Liver (tissue), 9 donors: ENCODE measurements around the gene GBE1. TPM values are rescaled to one million over a fixed set of nuclear protein-coding genes. Genes with fewer than 3 reads are reported as not detected.

Experiments used
- DNase-seq: peaks from one replicate; pipeline ENCODE4 v3.0.0-alpha.2; 2017; ENCODE audit warnings: low spot score
- H3K27ac ChIP-seq, 2 donors: one replicate each; pipeline ENCODE4 v1.7.0; 2013; ENCODE audit warnings: inconsistent platforms in 2 of 2, low read length in 2 of 2, control low read depth in 1 of 2, low read depth in 1 of 2, mild to moderate bottlenecking in 1 of 2
- H3K27me3 ChIP-seq, 4 donors: one replicate each; pipeline versions ENCODE4 v1.6.1 to v1.7.0; 2013; ENCODE audit warnings: low read length in 3 of 4, inconsistent platforms in 1 of 4, mild to moderate bottlenecking in 1 of 4, moderate library complexity in 1 of 4; ENCODE audit not compliant: control insufficient read depth in 4 of 4, insufficient read depth in 4 of 4
- H3K36me3 ChIP-seq, 4 donors: one replicate each; pipeline versions ENCODE4 v1.6.1 to v1.7.0; 2013; ENCODE audit warnings: low read length in 3 of 4, mild to moderate bottlenecking in 3 of 4, low read depth in 1 of 4, moderate library complexity in 1 of 4; ENCODE audit not compliant: control insufficient read depth in 4 of 4, insufficient read depth in 3 of 4
- H3K4me1 ChIP-seq, 4 donors: one replicate each; pipeline versions ENCODE4 v1.6.1 to v1.7.0; 2013; ENCODE audit warnings: low read length in 3 of 4, mild to moderate bottlenecking in 3 of 4, moderate library complexity in 1 of 4; ENCODE audit not compliant: control insufficient read depth in 4 of 4, insufficient read depth in 4 of 4
- H3K4me3 ChIP-seq, 3 donors: one replicate each; pipeline versions ENCODE4 v1.6.1 to v1.7.0; 2013; ENCODE audit warnings: low read length in 3 of 3, control low read depth in 1 of 3, low read depth in 1 of 3, mild to moderate bottlenecking in 1 of 3
- H3K9ac ChIP-seq, 2 donors: one replicate each; pipeline ENCODE4 v1.7.0; 2013; ENCODE audit warnings: low read length in 2 of 2, mild to moderate bottlenecking in 2 of 2, moderate library complexity in 2 of 2, control low read depth in 1 of 2, low read depth in 1 of 2
- H3K9me3 ChIP-seq, 4 donors: one replicate each; pipeline versions ENCODE4 v1.6.1 to v1.7.0; 2013; ENCODE audit warnings: low read length in 3 of 4; ENCODE audit not compliant: control insufficient read depth in 4 of 4
- CTCF ChIP-seq: fragments of 150-350 bp; IDR thresholded peaks from 2 replicates; pipeline ENCODE4 v1.5.1; 2017; ENCODE audit warnings: improper control_type of control experiment, low read depth, low read length; ENCODE audit not compliant: missing input control
- EGR1 ChIP-seq, 2 donors: IDR thresholded peaks; 2 replicates each; pipeline ENCODE4 v1.6.1; 2016 to 2018; ENCODE audit warnings: antibody characterized with exemption in 2 of 2, low read depth in 2 of 2
- FOXA1 ChIP-seq: IDR thresholded peaks from 2 replicates; pipeline ENCODE4 v1.6.1; 2016; ENCODE audit warnings: antibody characterized with exemption
- FOXA2 ChIP-seq: IDR thresholded peaks from 2 replicates; pipeline ENCODE4 v1.6.1; 2016; ENCODE audit warnings: antibody characterized with exemption
- GABPA ChIP-seq, 2 donors: IDR thresholded peaks in 1 of 2; conservative IDR thresholded peaks in 1 of 2; 2 replicates each; pipeline ENCODE4 v1.6.1; 2016; ENCODE audit warnings: antibody characterized with exemption in 2 of 2, mild to moderate bottlenecking in 1 of 2, moderate library complexity in 1 of 2
- HNF4A ChIP-seq, 2 donors: conservative IDR thresholded peaks; 2 replicates each; pipeline ENCODE4 v1.6.1; 2016; ENCODE audit warnings: antibody characterized with exemption in 2 of 2, mild to moderate bottlenecking in 2 of 2
- JUND ChIP-seq, 2 donors: IDR thresholded peaks; 2 replicates each; pipeline ENCODE4 v1.6.1; 2016; ENCODE audit warnings: antibody characterized with exemption in 2 of 2
- MAX ChIP-seq: IDR thresholded peaks from 2 replicates; pipeline ENCODE4 v1.6.1; 2016; ENCODE audit warnings: antibody characterized with exemption
- NR2F2 ChIP-seq: IDR thresholded peaks from 2 replicates; pipeline ENCODE4 v1.6.1; 2016; ENCODE audit warnings: antibody characterized with exemption
- RAD21 ChIP-seq, 2 donors: IDR thresholded peaks; 2 replicates each; pipeline ENCODE4 v1.6.1; 2016; ENCODE audit warnings: antibody characterized with exemption in 2 of 2, mild to moderate bottlenecking in 2 of 2
- RXRA ChIP-seq, 2 donors: IDR thresholded peaks; 2 replicates each; pipeline ENCODE4 v1.6.1; 2017 to 2018; ENCODE audit warnings: antibody characterized with exemption in 2 of 2, mild to moderate bottlenecking in 1 of 2
- SP1 ChIP-seq: IDR thresholded peaks from 2 replicates; pipeline ENCODE4 v1.6.1; 2018; ENCODE audit warnings: antibody characterized with exemption, mild to moderate bottlenecking
- TAF1 ChIP-seq: conservative IDR thresholded peaks from 2 replicates; pipeline ENCODE4 v1.6.1; 2016; ENCODE audit warnings: antibody characterized with exemption, mild to moderate bottlenecking
- YY1 ChIP-seq: IDR thresholded peaks from 2 replicates; pipeline ENCODE4 v1.6.1; 2016; ENCODE audit warnings: antibody characterized with exemption, mild to moderate bottlenecking
- ZBTB33 ChIP-seq: IDR thresholded peaks from 2 replicates; pipeline ENCODE4 v1.6.1; 2016; ENCODE audit warnings: antibody characterized with exemption
- WGBS: extraction: QIAGEN DNeasy Blood & Tissue Kit; methylation state at CpG from one replicate; pipeline ENCODE4 v1.1.7; 2013; 5-methylcytosine and 5-hydroxymethylcytosine counted together
- polyA plus RNA-seq, 2 donors: library from polyadenylated mRNA; stranded (reverse) in 1 of 2; unstranded in 1 of 2; fragments of 200-250 nt in 1 of 2; fragments of >200 nt in 1 of 2; fragmentation: Nextera tagmentation in 1 of 2; extraction: Ambion mirVana in 1 of 2; gene quantifications; one replicate each; pipeline versions ENCODE4 v1.2.1 to v1.2.3, GENCODE V29; 2013 to 2015
- total RNA-seq, 2 donors: library from RNA; depleted of rRNA; stranded (reverse); fragments of >200 nt; gene quantifications; one replicate each; pipeline ENCODE4 v1.2.3, GENCODE V29; 2014
- TF ChIP-seq, protein P1 (sequence below): IDR thresholded peaks from 2 replicates; pipeline ENCODE4 v1.6.1; 2016; ENCODE audit warnings: antibody characterized with exemption
- TF ChIP-seq, protein P2 (sequence below): IDR thresholded peaks from 2 replicates; pipeline ENCODE4 v1.6.1; 2016; ENCODE audit warnings: antibody characterized with exemption, mild to moderate bottlenecking
- donor health status: healthy.
- donor health status: healthy.
- donor health status: healthy.
- donor health status: healthy.
- donor health status: healthy.

The GBE1 gene
- total and polyA plus RNA-seq, 4 donors, result 22.5 to 95.6 (median 25.8) TPM

- no peaks in the 10 kb centered on the region for H3K27me3 ChIP-seq
- no peaks in the 10 kb centered on the region for H3K4me1 ChIP-seq
- 98% methylated on average over 4 of the region's 4 CpGs for WGBS
- no peaks in the 10 kb centered on the region for H3K36me3 ChIP-seq
- H3K9me3 ChIP-seq, result no peaks in the 10 kb centered on the region
- no peak for DNase-seq
- no peak overlapping the region for H3K9ac ChIP-seq
- H3K27ac ChIP-seq, result no peak overlapping the region
- TF ChIP-seq YY1 (no peak), FOXA1 (no peak), GABPA (IDR thresholded peaks at IDR 0.05 in 1 of 2, conservative IDR thresholded peaks at IDR 0.05 in 1 of 2) (no peak), MAX (no peak), HNF4A (conservative IDR thresholded peaks at IDR 0.05) (no peak), RXRA (IDR thresholded peaks at IDR 0.05) (no peak), NR2F2 (no peak), CTCF (no peak), TAF1 (no peak), RAD21 (IDR thresholded peaks at IDR 0.05) (no peak), SP1 (no peak), JUND (IDR thresholded peaks at IDR 0.05) (no peak), ZBTB33 (no peak), FOXA2 (no peak)
- TF ChIP-seq, protein P1, sequence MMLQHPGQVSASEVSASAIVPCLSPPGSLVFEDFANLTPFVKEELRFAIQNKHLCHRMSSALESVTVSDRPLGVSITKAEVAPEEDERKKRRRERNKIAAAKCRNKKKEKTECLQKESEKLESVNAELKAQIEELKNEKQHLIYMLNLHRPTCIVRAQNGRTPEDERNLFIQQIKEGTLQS, result no peak
- TF ChIP-seq, protein P2, sequence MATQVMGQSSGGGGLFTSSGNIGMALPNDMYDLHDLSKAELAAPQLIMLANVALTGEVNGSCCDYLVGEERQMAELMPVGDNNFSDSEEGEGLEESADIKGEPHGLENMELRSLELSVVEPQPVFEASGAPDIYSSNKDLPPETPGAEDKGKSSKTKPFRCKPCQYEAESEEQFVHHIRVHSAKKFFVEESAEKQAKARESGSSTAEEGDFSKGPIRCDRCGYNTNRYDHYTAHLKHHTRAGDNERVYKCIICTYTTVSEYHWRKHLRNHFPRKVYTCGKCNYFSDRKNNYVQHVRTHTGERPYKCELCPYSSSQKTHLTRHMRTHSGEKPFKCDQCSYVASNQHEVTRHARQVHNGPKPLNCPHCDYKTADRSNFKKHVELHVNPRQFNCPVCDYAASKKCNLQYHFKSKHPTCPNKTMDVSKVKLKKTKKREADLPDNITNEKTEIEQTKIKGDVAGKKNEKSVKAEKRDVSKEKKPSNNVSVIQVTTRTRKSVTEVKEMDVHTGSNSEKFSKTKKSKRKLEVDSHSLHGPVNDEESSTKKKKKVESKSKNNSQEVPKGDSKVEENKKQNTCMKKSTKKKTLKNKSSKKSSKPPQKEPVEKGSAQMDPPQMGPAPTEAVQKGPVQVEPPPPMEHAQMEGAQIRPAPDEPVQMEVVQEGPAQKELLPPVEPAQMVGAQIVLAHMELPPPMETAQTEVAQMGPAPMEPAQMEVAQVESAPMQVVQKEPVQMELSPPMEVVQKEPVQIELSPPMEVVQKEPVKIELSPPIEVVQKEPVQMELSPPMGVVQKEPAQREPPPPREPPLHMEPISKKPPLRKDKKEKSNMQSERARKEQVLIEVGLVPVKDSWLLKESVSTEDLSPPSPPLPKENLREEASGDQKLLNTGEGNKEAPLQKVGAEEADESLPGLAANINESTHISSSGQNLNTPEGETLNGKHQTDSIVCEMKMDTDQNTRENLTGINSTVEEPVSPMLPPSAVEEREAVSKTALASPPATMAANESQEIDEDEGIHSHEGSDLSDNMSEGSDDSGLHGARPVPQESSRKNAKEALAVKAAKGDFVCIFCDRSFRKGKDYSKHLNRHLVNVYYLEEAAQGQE, result no peak
- no peak overlapping the region for H3K4me3 ChIP-seq
Observed at GRCh38 chr3:81445712-81446111, 315.7 kb downstream of the GBE1 start.

DNA sequence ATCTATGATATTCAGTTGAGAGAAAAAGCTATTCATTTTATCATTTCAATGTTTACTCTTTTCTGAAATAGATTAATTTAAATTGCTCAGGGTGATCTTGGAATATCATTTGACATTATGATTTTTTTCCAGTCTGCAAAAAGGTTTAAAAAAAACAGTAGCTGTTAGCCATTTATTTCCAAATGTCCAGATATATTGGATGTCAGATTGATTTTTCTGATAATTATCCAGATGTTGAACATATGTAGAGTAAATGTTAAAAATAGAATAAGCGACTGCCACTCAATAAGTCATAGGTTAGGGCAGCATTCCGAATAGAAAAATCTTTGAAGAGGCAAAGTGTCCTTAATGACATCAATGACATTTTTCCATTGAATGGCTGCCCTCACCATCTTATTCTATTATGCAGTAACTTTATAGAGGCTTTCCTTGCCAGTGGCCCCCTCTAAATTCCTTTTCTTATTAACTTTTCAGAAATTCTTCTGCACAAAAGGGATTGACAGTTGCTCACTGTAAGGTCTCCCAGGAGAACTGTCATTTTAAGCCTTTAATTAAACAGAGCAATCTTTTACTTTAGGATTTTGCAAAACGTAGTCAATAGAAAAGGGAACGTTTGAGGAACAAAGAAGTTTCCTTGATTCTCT, 316.5 kb downstream of the GBE1 start:
- H3K4me1 ChIP-seq, result no peaks in the 10 kb centered on the region

More for the DNA sequence above, 316.5 kb downstream of the GBE1 start:
- 77% methylated on average over 4 of the region's 4 CpGs for WGBS
- Histone ChIP-seq H3K27ac (no peak overlapping the region), H3K9ac (no peak overlapping the region), H3K36me3 (no peaks in the 10 kb centered on the region), H3K9me3 (no peaks in the 10 kb centered on the region), H3K4me3 (no peak overlapping the region), H3K27me3 (no peaks in the 10 kb centered on the region)
- TF ChIP-seq SP1 (no peak), RAD21 (IDR thresholded peaks at IDR 0.05) (no peak), YY1 (no peak), FOXA1 (no peak), GABPA (IDR thresholded peaks at IDR 0.05 in 1 of 2, conservative IDR thresholded peaks at IDR 0.05 in 1 of 2) (no peak), FOXA2 (no peak), CTCF (no peak), EGR1 (IDR thresholded peaks at IDR 0.05; ENCODE audit: low read depth in 2 of 2) (no peak), ZBTB33 (no peak), NR2F2 (no peak)
- no peak for DNase-seq
